Osteocyte (in vitro differentiated cells): Measurements from ENCODE around the gene VPS26C. TPM values are rescaled to one million over a fixed set of nuclear protein-coding genes. Genes with fewer than 3 reads are reported as not detected.
A peak's percentile ranks its signal among the peaks of the same experiment; 100 is the strongest.
"Not testable (repeated sequence)": the region's sequence is repeated elsewhere in the genome, so short reads cannot be mapped to it uniquely, and the experiment has no call there.

Experiments
- DNase-seq: peaks from one replicate; pipeline ENCODE4 v3.0.0; 2021; ENCODE audit warnings: mixed read lengths; ENCODE audit not compliant: unreplicated experiment; ENCODE audit errors: extremely low spot score
- H3K27ac Mint-ChIP-seq: one replicate; pipeline ENCODE4 v1.8.0; 2021; ENCODE audit warnings: mild to moderate bottlenecking, mixed read lengths; ENCODE audit not compliant: unreplicated experiment
- H3K27me3 Mint-ChIP-seq: one replicate; pipeline ENCODE4 v1.8.0; 2021; ENCODE audit warnings: mixed read lengths; ENCODE audit not compliant: unreplicated experiment
- H3K36me3 Mint-ChIP-seq: one replicate; pipeline ENCODE4 v1.8.0; 2021; ENCODE audit warnings: mixed read lengths; ENCODE audit not compliant: unreplicated experiment
- H3K4me1 Mint-ChIP-seq: one replicate; pipeline ENCODE4 v1.8.0; 2021; ENCODE audit warnings: mixed read lengths; ENCODE audit not compliant: unreplicated experiment
- H3K4me3 Mint-ChIP-seq: one replicate; pipeline ENCODE4 v1.8.0; 2021; ENCODE audit warnings: mild to moderate bottlenecking, moderate library complexity, mixed read lengths; ENCODE audit not compliant: unreplicated experiment
- H3K9me3 Mint-ChIP-seq: one replicate; pipeline ENCODE4 v1.8.0; 2021; ENCODE audit warnings: mixed read lengths; ENCODE audit not compliant: unreplicated experiment
- total RNA-seq: library from RNA; stranded (reverse); gene quantifications from 2 replicates; pipeline ENCODE4 v1.2.1, GENCODE V29; 2021
- TF ChIP-seq, protein P1 (sequence below): fragments of 200-600 bp; sonication (generic); IDR thresholded peaks from 2 replicates; pipeline ENCODE4 v1.5.0; 2021; ENCODE audit warnings: antibody characterized with exemption, mild to moderate bottlenecking, moderate library complexity

Gene VPS26C
- total RNA-seq, 1 donor from 2014 or later, result 51.6 TPM

DNA sequence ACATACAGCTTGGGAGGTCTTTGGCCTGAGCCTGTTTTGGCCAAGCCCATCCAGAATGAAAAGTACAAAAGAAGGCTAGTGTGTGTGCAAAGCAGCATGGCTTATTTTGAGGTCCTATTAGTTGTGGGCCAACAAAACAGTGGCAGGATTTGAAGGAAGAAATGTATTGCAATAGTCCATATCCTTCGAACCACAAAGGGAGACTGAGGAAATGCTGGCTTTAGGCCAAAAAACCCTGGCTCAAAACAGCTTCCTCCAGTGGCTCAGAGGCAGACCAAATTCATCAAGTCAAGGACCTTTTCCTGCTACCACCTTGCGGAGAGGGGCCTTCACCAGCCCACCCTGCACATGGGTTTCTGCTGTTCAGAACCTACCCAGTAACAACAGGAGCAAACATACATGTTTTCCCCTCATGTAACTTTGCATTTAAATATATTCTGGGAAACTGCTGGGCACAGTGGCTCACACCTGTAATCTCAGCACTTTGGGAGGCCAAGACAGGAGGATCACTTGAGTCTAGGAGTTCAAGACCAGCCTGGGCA lies 43.3 kb downstream of the VPS26C start:
- peaks cover 41% of the 10 kb centered on the region for H3K36me3 Mint-ChIP-seq
- H3K27me3 Mint-ChIP-seq, result no peaks in the 10 kb centered on the region
- DNase-seq, result peak; percentile 49
- no peak overlapping the region for H3K27ac Mint-ChIP-seq
- H3K4me1 Mint-ChIP-seq, result no peaks in the 10 kb centered on the region
- TF ChIP-seq, protein P1, sequence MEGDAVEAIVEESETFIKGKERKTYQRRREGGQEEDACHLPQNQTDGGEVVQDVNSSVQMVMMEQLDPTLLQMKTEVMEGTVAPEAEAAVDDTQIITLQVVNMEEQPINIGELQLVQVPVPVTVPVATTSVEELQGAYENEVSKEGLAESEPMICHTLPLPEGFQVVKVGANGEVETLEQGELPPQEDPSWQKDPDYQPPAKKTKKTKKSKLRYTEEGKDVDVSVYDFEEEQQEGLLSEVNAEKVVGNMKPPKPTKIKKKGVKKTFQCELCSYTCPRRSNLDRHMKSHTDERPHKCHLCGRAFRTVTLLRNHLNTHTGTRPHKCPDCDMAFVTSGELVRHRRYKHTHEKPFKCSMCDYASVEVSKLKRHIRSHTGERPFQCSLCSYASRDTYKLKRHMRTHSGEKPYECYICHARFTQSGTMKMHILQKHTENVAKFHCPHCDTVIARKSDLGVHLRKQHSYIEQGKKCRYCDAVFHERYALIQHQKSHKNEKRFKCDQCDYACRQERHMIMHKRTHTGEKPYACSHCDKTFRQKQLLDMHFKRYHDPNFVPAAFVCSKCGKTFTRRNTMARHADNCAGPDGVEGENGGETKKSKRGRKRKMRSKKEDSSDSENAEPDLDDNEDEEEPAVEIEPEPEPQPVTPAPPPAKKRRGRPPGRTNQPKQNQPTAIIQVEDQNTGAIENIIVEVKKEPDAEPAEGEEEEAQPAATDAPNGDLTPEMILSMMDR, result no peak
- no peaks in the 10 kb centered on the region for H3K9me3 Mint-ChIP-seq
- H3K4me3 Mint-ChIP-seq, result no peak overlapping the region

DNA sequence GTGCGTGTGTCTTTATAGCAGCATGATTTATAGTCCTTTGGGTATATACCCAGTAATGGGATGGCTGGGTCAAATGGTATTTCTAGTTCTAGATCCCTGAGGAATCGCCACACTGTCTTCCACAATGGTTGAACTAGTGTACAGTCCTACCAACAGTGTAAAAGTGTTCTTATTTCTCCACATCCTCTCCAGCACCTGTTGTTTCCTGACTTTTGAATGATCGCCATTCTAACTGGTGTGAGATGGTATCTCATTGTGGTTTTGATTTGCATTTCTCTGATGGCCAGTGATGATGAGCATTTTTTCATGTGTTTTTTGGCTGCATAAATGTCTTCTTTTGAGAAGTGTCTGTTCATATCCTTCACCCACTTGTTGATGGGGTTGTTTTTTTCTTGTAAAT lies 44.9 kb downstream of the VPS26C start:
- H3K9me3 Mint-ChIP-seq, H3K4me1 Mint-ChIP-seq, DNase-seq, H3K27me3 Mint-ChIP-seq, H3K27ac Mint-ChIP-seq, H3K4me3 Mint-ChIP-seq: not testable (repeated sequence)
- H3K36me3 Mint-ChIP-seq, result peaks cover 33% of the 10 kb centered on the region

DNA sequence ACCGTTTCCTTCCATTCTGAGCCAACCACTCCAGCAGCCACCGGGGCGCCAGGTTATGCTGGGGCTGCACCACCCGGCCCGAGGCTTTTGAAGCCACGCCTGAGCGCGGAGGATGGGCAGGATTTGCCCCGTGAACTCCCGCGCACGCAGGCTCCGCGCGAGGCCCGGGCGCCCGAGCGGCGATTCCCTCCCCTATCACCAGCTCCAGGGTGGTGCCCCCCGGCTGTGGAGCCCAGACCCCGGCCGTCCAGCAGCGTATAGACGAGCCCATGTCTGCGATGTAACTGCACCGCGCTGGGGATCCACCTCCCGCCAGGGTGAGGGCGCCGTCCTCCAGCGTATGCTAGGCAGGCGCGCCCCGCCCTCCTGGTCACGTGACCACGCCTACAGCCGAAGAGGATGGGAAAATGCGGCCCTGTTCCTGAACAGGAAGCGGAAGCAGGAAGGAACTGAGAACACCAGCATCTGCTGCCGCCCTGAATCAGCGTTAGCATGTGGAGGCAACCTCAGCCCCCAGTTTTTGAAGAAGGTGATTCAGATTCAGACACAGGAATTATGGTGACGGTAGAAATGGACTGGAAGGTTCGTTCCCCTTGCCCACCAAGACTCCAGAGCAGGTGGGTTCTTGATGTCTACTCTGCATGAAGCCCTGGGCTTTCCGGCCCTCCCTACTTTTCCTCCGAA lies 46.0 kb downstream of the VPS26C start:
- H3K4me3 Mint-ChIP-seq, result peak overlapping the region; percentile 72

DNA sequence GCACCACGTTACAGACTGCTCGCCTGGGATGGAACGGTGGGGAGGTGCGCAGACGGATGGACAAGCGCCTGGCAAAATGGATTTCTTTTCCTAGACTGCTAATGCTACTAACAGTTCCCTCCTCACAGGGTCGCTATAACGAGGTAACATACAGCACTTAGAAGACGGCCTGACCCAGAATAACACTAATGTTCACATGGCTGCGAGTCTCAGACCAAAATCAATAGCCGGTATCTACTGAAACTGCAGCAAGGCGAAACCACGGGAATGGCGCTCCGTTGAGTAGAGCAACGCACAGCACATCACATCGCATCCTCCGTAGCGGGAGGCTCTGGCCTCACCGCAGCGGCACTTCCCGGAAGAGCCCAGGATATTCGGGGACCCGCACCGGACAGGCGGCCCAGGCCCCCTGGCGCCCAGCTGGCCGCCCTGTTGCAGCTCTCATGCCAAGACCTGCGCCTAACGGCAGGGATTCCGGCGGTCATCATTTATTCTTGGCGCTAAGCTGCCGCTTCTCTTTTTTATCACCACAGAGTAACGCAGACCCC lies 46.6 kb downstream of the VPS26C start:
- Mint-ChIP-seq H3K36me3 (peaks cover 20% of the 10 kb centered on the region), H3K27me3 (no peaks in the 10 kb centered on the region), H3K4me1 (no peaks in the 10 kb centered on the region), H3K9me3 (no peaks in the 10 kb centered on the region), H3K4me3 (peak overlapping the region; percentile 72), H3K27ac (no peak overlapping the region)
- TF ChIP-seq, protein P1, result no peak
- no peak for DNase-seq

More for the DNA sequence above, 46.0 kb downstream of the VPS26C start:
- peaks cover 26% of the 10 kb centered on the region for H3K36me3 Mint-ChIP-seq
- H3K27ac Mint-ChIP-seq, result peak overlapping the region; percentile 31
- no peaks in the 10 kb centered on the region for H3K9me3 Mint-ChIP-seq
- TF ChIP-seq, protein P1, result peak; percentile 39
- peak; percentile 89 for DNase-seq
- H3K4me1 Mint-ChIP-seq, result no peaks in the 10 kb centered on the region
- H3K27me3 Mint-ChIP-seq, result no peaks in the 10 kb centered on the region

DNA sequence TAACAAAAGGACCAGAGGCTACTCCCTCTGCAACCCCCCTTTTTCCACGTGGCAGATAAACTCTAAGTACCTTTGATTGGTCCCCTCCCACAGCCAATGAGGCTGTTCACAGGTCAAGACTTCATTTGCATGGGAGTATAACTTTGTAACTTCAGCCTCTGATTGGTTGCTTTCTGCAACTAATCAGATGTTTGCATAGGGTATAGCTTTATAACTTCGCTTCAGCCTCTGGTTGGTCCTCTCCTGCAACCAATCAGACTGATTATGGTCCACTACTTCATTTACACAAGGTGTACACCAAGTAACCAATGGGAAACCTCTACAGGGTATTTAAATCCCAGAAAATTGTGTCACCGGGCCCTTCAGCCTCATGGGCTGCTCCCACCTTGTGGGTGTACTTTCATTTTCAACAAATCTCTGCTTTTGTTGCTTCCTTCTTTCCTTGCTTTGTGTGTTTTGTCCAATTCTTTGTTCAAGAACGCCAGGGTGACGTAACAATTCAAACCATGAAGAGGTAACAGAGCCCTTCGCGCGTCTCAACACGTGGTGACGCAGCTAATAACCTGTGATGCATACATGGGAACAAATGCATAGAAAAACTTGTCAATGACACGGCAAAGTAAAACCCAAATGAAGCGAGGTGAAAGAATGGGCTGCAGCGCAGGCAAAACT lies 47.2 kb downstream of the VPS26C start:
- Mint-ChIP-seq H3K27ac (no peak overlapping the region), H3K36me3 (peaks cover 16% of the 10 kb centered on the region), H3K4me1 (no peaks in the 10 kb centered on the region), H3K9me3 (no peaks in the 10 kb centered on the region), H3K27me3 (no peaks in the 10 kb centered on the region), H3K4me3 (peak overlapping the region; percentile 72)
- TF ChIP-seq, protein P1, result no peak
- no peak for DNase-seq
